Measurements from ENCODE around the gene OR10G8.

OR10G8 gene

DNA sequence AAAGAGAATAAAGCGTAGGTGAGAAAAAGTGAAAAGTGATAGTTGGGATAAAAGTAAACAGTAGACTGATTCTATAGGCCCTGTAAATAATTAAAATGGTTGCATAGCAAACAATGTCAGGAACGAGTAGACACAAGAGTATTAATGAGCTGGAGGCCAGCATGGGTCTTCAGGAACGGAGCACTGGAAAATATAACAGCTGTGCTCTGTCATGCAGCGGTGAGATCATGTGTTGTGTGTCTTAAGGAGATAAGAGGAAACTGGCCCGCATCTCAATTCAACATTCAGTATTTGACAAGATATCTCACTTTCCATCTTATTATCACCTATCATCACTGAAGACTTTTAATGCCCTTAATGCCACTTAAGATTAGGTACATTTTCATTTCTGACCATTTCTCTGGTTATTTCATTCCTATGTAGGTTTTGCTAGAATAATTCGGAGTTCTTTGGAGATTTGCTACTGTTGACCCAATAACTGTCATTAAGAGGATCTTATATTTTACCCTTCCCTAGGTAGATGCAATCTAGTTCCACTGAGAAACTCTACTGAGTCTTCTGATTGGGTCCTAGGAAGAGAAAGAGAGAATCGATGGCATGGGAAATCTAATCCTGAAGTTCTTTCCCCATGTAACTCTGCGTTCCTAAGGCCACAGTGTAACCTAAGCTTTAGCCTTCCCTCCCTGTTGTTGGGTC lies 53.2 kb downstream of the OR10G8 start:
- DNase-seq: no peak

Measured in activated naive CD4-positive, alpha-beta T cell (primary cell).